ENCODE results near the gene CAPN11. TPM values are rescaled to one million over a fixed set of nuclear protein-coding genes. Genes with fewer than 3 reads are reported as not detected.

CAPN11 gene
- total RNA-seq = 0.15 and 0.33 TPM in 2 replicates

GRCh38 chr6:44158770-44159228 lies at the start of gene CAPN11:
TSS of gene CAPN11 (plus strand) at chr6:44158820. CDS start at chr6:44158849, 29 bp downstream.

DNA sequence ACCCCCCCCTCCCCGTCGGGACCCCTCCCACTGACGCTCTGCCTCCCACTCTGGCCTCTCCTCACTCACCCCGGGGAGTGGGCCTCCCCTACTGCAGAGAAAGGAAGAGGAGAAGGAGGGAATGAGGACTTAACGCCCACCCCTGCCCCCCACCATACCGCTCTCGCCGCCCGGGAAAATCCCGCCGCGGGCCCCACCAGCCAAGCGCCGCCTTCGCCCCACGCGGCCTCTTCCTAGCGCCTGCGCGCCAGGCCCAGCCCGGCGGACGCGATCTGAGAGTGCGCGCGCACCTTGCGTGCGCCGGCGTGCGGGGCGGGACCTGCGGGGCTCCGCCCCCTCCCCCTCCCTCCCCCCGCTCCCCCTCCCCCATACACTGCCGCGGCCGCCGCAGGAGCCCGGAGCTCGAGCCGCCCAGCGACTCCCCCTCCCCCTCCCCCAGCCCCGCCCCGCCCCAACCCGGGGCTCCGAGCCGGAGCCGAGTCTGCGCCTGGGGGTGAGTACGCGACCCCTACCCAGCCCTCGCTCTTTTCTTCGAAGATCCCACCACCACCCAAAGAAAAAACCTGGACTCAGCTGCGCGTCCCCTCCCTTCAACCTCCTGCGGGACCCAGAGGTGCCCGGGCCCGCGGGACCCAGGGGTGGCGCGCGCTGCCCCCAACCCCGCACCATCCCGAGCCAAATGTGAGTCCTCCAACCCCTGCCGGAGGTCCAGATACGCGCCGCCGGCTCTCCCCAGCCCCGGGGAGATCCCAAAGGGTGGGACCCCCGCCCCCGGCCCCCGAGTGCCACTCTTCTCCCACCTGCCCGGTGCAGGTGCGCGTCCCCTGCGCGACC lies 31.2 kb upstream of the CAPN11 start, which contains the start of the genes MRPL14 and TMEM63B:
Gene MRPL14, minus strand, starts transcription at position 267 of the 834 bp plus-strand sequence. CDS start 10,841 bp downstream, outside the sequence.
Gene TMEM63B, plus strand, starts transcription at position 369 of the 834 bp plus-strand sequence. CDS start 7,031 bp downstream, outside the sequence.

GRCh38 chr6:44216677-44217331 lies 58.2 kb downstream of the CAPN11 start, which contains the start of gene MYMX:
TSS of gene MYMX (plus strand) at chr6:44216926. CDS start at chr6:44217472, 546 bp downstream.

DNA sequence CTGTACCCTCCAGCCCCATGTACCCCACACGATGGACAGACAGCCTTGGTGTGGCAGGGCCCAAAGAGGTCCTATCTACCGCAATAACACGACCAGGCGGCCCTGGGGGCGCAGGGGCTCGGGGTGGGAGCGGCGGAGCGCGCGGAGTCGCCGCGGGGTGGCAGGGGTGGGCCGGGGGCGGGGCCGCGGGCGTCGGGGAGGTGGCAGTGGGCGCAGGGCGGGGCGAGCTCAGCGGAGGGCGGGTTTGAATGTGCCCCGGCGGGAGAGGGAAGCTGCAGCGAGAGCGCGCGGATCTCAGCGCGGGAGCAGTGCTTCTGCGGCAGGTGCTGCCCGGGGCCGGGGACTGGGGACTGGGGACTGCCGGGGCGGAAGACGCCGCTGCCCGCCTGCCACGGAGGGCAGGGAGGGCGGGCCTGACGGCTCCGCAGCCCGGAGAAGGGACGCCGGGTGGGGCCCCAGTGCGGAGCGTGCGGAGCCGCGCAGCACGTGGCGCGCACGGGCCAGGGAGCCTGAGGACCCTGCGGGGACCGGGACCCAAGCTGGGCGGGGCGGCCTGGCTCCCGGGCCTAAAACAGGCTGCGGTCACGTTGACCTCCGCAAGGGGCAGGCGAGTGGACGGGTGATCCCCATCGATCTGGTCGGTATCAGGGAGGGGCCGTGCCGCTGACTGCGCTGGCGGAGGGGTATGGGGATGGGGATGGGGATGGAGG lies 64.9 kb downstream of the CAPN11 start, which contains the start of gene SLC29A1:
Gene SLC29A1, plus strand, starts transcription at position 277 of the 710 bp plus-strand sequence. CDS start 3,719 bp downstream, outside the sequence.

Other genes starting within 250 kb of the CAPN11 start
- 41.4 and 57.6 TPM in 2 replicates for gene MRPL14, start 31.4 kb upstream of the CAPN11 start, total RNA-seq
- gene TMEM63B, start 31.3 kb upstream of the CAPN11 start, total RNA-seq = 30.8 and 55.9 TPM in 2 replicates
- gene MYMX, start 58.1 kb downstream of the CAPN11 start, total RNA-seq = 0.17 TPM in 1 of 2 replicates, not detected in the other
- 9.5 and 19.2 TPM in 2 replicates for gene SLC29A1, start 64.8 kb downstream of the CAPN11 start, total RNA-seq
- gene HSP90AB1, start 88.3 kb downstream of the CAPN11 start, total RNA-seq = 491 and 610 TPM in 2 replicates
- 82.6 and 106 TPM in 2 replicates for gene SLC35B2, start 98.7 kb downstream of the CAPN11 start, total RNA-seq
- 4.7 and 10.1 TPM in 2 replicates for gene NFKBIE, start 106.7 kb downstream of the CAPN11 start, total RNA-seq
- gene TMEM151B, start 111.6 kb downstream of the CAPN11 start, total RNA-seq = under 0.01 TPM in 2 replicates
- gene AARS2, start 154.5 kb downstream of the CAPN11 start, total RNA-seq = 24.1 and 28.1 TPM in 2 replicates
- not detected in 2 replicates for gene SPATS1, start 183.8 kb downstream of the CAPN11 start, total RNA-seq
- 17.9 and 26.5 TPM in 2 replicates for gene CDC5L, start 228.9 kb downstream of the CAPN11 start, total RNA-seq